Activated naive CD8-positive, alpha-beta T cell treated with anti-CD3 and anti-CD28 coated beads for 36 hours (primary cell): ENCODE data around the gene GPR26. TPM values are rescaled to one million over a fixed set of nuclear protein-coding genes. Genes with fewer than 3 reads are reported as not detected.

Experiments used
- DNase-seq: peaks from one replicate; pipeline ENCODE4 v3.0.0; 2021
- H3K27ac Mint-ChIP-seq: one replicate; pipeline ENCODE4 v1.8.0; 2022; ENCODE audit warnings: mild to moderate bottlenecking, moderate library complexity, mixed read lengths
- H3K27me3 Mint-ChIP-seq: one replicate; pipeline ENCODE4 v1.8.0; 2022; ENCODE audit warnings: mild to moderate bottlenecking, mixed read lengths
- H3K36me3 Mint-ChIP-seq: one replicate; pipeline ENCODE4 v1.8.0; 2021; ENCODE audit warnings: mild to moderate bottlenecking, mixed read lengths
- H3K4me1 Mint-ChIP-seq: one replicate; pipeline ENCODE4 v1.8.0; 2021; ENCODE audit warnings: mixed read lengths
- H3K4me3 Mint-ChIP-seq: one replicate; pipeline ENCODE4 v1.8.0; 2022; ENCODE audit warnings: mild to moderate bottlenecking, moderate library complexity, mixed read lengths
- H3K9me3 Mint-ChIP-seq: one replicate; pipeline ENCODE4 v1.8.0; 2022; ENCODE audit warnings: mixed read lengths
- total RNA-seq, 2 experiments: library from RNA; stranded (reverse); gene quantifications; one replicate each; pipeline ENCODE4 v1.2.3, GENCODE V29; 2021

GPR26 gene
- total RNA-seq, 2 experiments from 2014 or later: not detected

DNA sequence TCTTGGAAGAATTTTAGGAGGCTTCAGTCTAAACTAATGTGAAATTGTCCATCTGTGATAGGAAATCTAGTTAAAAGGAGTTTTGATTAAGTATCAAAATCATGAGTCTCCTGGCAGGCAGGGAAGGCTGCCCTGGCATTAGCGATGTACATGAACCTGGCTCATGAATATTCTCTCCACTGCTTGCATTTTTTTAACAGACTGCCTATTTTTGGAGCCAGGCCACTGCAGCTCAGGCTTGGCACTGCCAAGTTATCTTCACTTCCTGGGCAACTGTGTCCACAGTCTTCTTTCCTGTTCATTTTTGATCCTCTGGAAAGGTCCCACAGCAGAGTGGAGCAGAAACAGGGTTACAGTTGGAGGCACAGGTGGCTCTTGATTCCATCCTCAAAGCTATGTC lies 7.0 kb downstream of the GPR26 start:
- H3K27me3 Mint-ChIP-seq: peaks cover 5% of the 10 kb centered on the region
- DNase-seq: no peak
- no peak overlapping the region for H3K4me3 Mint-ChIP-seq
- no peaks in the 10 kb centered on the region for H3K4me1 Mint-ChIP-seq
- no peaks in the 10 kb centered on the region for H3K36me3 Mint-ChIP-seq
- H3K9me3 Mint-ChIP-seq: no peaks in the 10 kb centered on the region
- no peak overlapping the region for H3K27ac Mint-ChIP-seq

DNA sequence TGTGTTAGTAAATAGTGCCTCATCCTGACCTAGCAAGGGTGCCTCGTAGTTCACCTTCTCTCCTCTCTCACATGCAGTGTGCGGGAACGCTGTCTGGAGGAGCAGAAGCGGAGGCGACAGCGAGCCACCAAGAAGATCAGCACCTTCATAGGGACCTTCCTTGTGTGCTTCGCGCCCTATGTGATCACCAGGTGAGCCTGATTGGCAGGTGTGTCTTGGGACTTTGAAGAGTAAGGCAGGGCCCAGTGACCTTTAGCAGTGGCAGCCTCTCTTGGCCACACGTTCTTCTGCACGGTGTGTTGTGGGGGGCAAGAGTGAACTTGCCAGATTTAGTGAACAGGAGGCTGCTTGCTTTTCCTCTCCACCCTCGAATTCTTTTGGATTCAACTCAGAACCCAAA lies 8.6 kb downstream of the GPR26 start:
- Mint-ChIP-seq H3K4me3 (no peak overlapping the region), H3K27ac (no peak overlapping the region), H3K9me3 (no peaks in the 10 kb centered on the region), H3K36me3 (no peaks in the 10 kb centered on the region), H3K4me1 (no peaks in the 10 kb centered on the region), H3K27me3 (no peaks in the 10 kb centered on the region)
- no peak for DNase-seq

- no peak overlapping the region for H3K27ac Mint-ChIP-seq
- no peak for DNase-seq
- H3K4me3 Mint-ChIP-seq: no peak overlapping the region
- H3K36me3 Mint-ChIP-seq: no peaks in the 10 kb centered on the region
- H3K27me3 Mint-ChIP-seq: no peaks in the 10 kb centered on the region
- H3K4me1 Mint-ChIP-seq: no peaks in the 10 kb centered on the region
- no peaks in the 10 kb centered on the region for H3K9me3 Mint-ChIP-seq
Observed at GRCh38 chr10:123675811-123676210, 9.7 kb downstream of the GPR26 start.

DNA sequence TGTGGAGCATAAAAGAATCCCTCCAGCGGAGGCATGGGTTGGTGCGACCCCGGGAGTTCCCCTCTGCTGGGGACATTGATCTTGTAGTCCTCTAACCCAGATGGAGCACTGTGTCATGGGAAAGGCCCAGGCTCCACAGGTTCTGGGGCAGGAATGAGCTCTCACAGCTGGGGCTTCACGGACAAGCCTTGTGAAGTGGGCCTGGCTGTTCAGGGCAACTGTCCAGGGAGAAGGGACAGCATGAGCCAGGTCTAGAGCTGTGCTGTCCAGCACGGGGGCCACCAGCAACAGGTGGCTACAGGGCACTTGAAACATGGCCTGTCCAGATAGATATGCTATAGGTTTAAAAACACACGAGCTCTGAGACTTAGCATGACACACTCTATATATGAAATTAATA lies 11.4 kb downstream of the GPR26 start:
- no peaks in the 10 kb centered on the region for H3K27me3 Mint-ChIP-seq
- H3K27ac Mint-ChIP-seq: no peak overlapping the region
- no peaks in the 10 kb centered on the region for H3K36me3 Mint-ChIP-seq
- H3K9me3 Mint-ChIP-seq: no peaks in the 10 kb centered on the region
- no peak for DNase-seq
- H3K4me1 Mint-ChIP-seq: no peaks in the 10 kb centered on the region
- no peak overlapping the region for H3K4me3 Mint-ChIP-seq

GRCh38 chr10:123678376-123678775 lies 12.2 kb downstream of the GPR26 start:
- no peak overlapping the region for H3K4me3 Mint-ChIP-seq
- H3K27me3 Mint-ChIP-seq: no peaks in the 10 kb centered on the region
- H3K27ac Mint-ChIP-seq: no peak overlapping the region
- DNase-seq: no peak
- H3K36me3 Mint-ChIP-seq: no peaks in the 10 kb centered on the region
- no peaks in the 10 kb centered on the region for H3K9me3 Mint-ChIP-seq
- H3K4me1 Mint-ChIP-seq: no peaks in the 10 kb centered on the region

- Mint-ChIP-seq H3K4me1 (no peaks in the 10 kb centered on the region), H3K36me3 (no peaks in the 10 kb centered on the region), H3K9me3 (no peaks in the 10 kb centered on the region), H3K27ac (no peak overlapping the region), H3K4me3 (no peak overlapping the region), H3K27me3 (no peaks in the 10 kb centered on the region)
- no peak for DNase-seq
Observed at GRCh38 chr10:123681285-123681684, 15.1 kb downstream of the GPR26 start.

DNA sequence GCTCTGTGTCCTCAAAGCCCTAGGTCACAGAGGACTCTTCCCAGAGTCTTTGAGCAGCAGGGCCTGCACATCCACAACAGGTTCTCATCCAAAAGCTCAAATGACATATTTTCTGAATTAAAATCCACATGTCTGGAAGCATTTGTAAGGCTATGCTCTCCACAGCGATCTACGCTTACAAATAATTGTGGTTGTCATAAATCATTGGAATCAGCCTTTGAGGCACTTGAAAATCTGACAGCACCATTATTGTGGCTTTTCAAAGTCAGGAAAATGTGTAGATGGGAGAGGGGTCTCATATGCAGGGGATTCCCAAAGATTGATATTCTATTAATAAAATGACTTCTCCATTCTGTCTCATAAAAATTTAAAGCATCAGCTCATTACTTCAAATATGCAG lies 16.3 kb downstream of the GPR26 start:
- Mint-ChIP-seq H3K27me3 (peaks cover 3% of the 10 kb centered on the region), H3K9me3 (no peaks in the 10 kb centered on the region), H3K4me3 (no peak overlapping the region), H3K4me1 (no peaks in the 10 kb centered on the region), H3K27ac (no peak overlapping the region), H3K36me3 (no peaks in the 10 kb centered on the region)
- DNase-seq: no peak

DNA sequence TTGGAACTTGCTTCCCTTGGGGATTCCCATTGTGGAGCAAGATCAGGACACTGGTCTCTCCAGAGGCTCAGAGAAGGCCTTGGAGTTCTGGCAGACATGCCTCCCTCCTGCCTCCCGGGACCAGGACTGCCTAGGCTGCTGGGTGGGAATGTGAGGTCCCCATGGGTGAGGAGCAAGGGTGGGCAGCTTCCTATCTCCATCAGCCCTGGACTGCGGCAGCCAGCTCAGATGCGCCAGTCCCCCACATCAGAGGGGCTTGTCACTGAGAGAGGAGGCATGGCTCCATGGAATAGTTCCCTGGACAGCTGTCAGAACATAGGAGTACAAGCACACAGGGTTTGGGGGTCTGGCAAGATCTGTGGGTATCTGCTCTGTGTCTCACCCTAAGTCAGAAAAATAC lies 17.3 kb downstream of the GPR26 start:
- Mint-ChIP-seq H3K4me3 (no peak overlapping the region), H3K36me3 (no peaks in the 10 kb centered on the region), H3K9me3 (no peaks in the 10 kb centered on the region), H3K27ac (no peak overlapping the region), H3K27me3 (peaks cover 3% of the 10 kb centered on the region), H3K4me1 (no peaks in the 10 kb centered on the region)
- DNase-seq: no peak

GRCh38 chr10:123683865-123684264 lies 17.7 kb downstream of the GPR26 start:
- H3K4me1 Mint-ChIP-seq: no peaks in the 10 kb centered on the region
- no peak overlapping the region for H3K27ac Mint-ChIP-seq
- no peak for DNase-seq
- H3K36me3 Mint-ChIP-seq: no peaks in the 10 kb centered on the region
- H3K9me3 Mint-ChIP-seq: no peaks in the 10 kb centered on the region
- H3K4me3 Mint-ChIP-seq: no peak overlapping the region
- H3K27me3 Mint-ChIP-seq: peaks cover 3% of the 10 kb centered on the region

DNA sequence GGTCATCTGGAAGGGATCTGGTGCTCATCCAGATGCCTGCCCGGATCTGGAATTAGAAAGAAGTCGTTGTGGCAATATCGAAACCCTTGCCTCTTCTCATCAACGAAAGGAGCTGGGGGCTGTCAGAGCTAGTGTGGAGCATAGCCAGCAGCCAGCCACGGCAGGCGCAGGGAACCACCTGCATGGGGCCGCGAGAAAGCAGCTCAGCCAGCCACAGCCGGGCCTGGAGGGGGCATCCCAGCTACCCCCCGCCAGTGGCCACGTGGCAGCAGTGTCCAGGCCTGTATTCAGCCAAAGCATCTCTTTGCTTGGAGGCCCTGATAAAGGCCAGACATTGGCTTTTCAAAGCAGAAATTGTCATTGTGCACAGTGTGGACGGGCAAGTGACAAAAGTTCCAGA lies 19.1 kb downstream of the GPR26 start:
- Mint-ChIP-seq H3K27me3 (peaks cover 3% of the 10 kb centered on the region), H3K4me1 (no peaks in the 10 kb centered on the region), H3K4me3 (no peak overlapping the region)

DNA sequence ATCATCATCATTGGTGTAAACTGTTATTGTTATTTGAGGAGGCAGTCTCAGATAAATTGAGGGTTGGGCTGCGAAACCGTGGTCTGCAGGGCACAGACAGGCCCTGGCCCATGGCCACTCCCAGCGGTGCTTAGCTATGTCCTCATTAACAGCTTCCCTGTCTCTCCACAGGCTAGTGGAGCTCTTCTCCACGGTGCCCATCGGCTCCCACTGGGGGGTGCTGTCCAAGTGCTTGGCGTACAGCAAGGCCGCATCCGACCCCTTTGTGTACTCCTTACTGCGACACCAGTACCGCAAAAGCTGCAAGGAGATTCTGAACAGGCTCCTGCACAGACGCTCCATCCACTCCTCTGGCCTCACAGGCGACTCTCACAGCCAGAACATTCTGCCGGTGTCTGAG lies 21.6 kb downstream of the GPR26 start:
- Mint-ChIP-seq H3K27ac (no peak overlapping the region), H3K9me3 (no peaks in the 10 kb centered on the region), H3K27me3 (peaks cover 3% of the 10 kb centered on the region), H3K36me3 (no peaks in the 10 kb centered on the region), H3K4me1 (no peaks in the 10 kb centered on the region), H3K4me3 (no peak overlapping the region)
- DNase-seq: no peak

More for the DNA sequence above, 19.1 kb downstream of the GPR26 start:
- Mint-ChIP-seq H3K9me3 (no peaks in the 10 kb centered on the region), H3K36me3 (no peaks in the 10 kb centered on the region), H3K27ac (no peak overlapping the region)
- no peak for DNase-seq

GRCh38 chr10:123689880-123690279 lies 23.7 kb downstream of the GPR26 start:
- no peak overlapping the region for H3K4me3 Mint-ChIP-seq
- H3K9me3 Mint-ChIP-seq: no peaks in the 10 kb centered on the region
- peaks cover 3% of the 10 kb centered on the region for H3K27me3 Mint-ChIP-seq
- H3K36me3 Mint-ChIP-seq: no peaks in the 10 kb centered on the region
- H3K27ac Mint-ChIP-seq: no peak overlapping the region
- H3K4me1 Mint-ChIP-seq: no peaks in the 10 kb centered on the region
- no peak for DNase-seq

- H3K4me1 Mint-ChIP-seq: no peaks in the 10 kb centered on the region
- H3K4me3 Mint-ChIP-seq: no peak overlapping the region
- no peak overlapping the region for H3K27ac Mint-ChIP-seq
- DNase-seq: no peak
- H3K9me3 Mint-ChIP-seq: no peaks in the 10 kb centered on the region
- no peaks in the 10 kb centered on the region for H3K27me3 Mint-ChIP-seq
- H3K36me3 Mint-ChIP-seq: no peaks in the 10 kb centered on the region
Observed at GRCh38 chr10:123703195-123703790, 37.1 kb downstream of the GPR26 start.

- no peak overlapping the region for H3K4me3 Mint-ChIP-seq
- H3K27ac Mint-ChIP-seq: no peak overlapping the region
- no peaks in the 10 kb centered on the region for H3K4me1 Mint-ChIP-seq
- DNase-seq: no peak
- no peaks in the 10 kb centered on the region for H3K36me3 Mint-ChIP-seq
- no peaks in the 10 kb centered on the region for H3K27me3 Mint-ChIP-seq
- no peaks in the 10 kb centered on the region for H3K9me3 Mint-ChIP-seq
Observed at GRCh38 chr10:123704076-123704475, 37.9 kb downstream of the GPR26 start.

- no peak for DNase-seq
- Mint-ChIP-seq H3K36me3 (no peaks in the 10 kb centered on the region), H3K9me3 (no peaks in the 10 kb centered on the region), H3K27me3 (no peaks in the 10 kb centered on the region), H3K4me3 (no peak overlapping the region), H3K4me1 (no peaks in the 10 kb centered on the region), H3K27ac (no peak overlapping the region)
Observed at GRCh38 chr10:123704812-123705211, 38.7 kb downstream of the GPR26 start.

GRCh38 chr10:123706236-123706635 lies 40.1 kb downstream of the GPR26 start:
- no peaks in the 10 kb centered on the region for H3K4me1 Mint-ChIP-seq
- no peak overlapping the region for H3K27ac Mint-ChIP-seq

GRCh38 chr10:123715546-123715945 lies 49.4 kb downstream of the GPR26 start:
- Mint-ChIP-seq H3K27me3 (peaks cover 12% of the 10 kb centered on the region), H3K4me3 (no peak overlapping the region), H3K4me1 (no peaks in the 10 kb centered on the region), H3K36me3 (no peaks in the 10 kb centered on the region), H3K9me3 (peaks cover 2% of the 10 kb centered on the region), H3K27ac (no peak overlapping the region)
- no peak for DNase-seq

More at GRCh38 chr10:123706236-123706635, 40.1 kb downstream of the GPR26 start:
- H3K4me3 Mint-ChIP-seq: no peak overlapping the region
- no peaks in the 10 kb centered on the region for H3K27me3 Mint-ChIP-seq
- H3K36me3 Mint-ChIP-seq: no peaks in the 10 kb centered on the region
- no peak for DNase-seq
- H3K9me3 Mint-ChIP-seq: no peaks in the 10 kb centered on the region
